GM19193 (cell line): ENCODE data around the gene ZCCHC24.

Experiments used
- POLR2A ChIP-seq: IDR thresholded peaks from 4 replicates; pipeline ENCODE4 v1.6.1; 2011; ENCODE audit not compliant: insufficient read depth, insufficient read length; ENCODE audit errors: extremely low read depth

The ZCCHC24 gene

GRCh38 chr10:79335470-79336235 lies 109.8 kb downstream of the ZCCHC24 start:
- no peak for TF ChIP-seq POLR2A

DNA sequence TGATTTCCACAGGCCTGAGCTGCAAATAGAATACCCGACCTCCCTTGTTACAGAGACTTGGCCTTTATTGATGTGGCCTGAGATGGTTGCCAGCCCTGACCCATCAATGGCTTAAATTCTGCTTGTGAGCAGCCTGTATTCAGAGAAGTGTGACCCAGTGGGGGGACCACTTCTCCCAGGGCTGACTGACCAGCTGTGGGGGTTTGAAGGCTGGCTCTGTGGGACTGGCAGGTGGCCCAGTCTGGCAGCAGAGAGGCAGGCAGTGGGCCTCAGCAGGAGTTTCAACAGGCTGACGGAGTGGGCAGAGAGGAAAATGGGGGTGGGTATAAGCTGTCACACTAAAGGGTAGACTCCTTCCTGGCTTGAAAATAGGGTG lies 110.3 kb downstream of the ZCCHC24 start:
- TF ChIP-seq POLR2A = no peak

DNA sequence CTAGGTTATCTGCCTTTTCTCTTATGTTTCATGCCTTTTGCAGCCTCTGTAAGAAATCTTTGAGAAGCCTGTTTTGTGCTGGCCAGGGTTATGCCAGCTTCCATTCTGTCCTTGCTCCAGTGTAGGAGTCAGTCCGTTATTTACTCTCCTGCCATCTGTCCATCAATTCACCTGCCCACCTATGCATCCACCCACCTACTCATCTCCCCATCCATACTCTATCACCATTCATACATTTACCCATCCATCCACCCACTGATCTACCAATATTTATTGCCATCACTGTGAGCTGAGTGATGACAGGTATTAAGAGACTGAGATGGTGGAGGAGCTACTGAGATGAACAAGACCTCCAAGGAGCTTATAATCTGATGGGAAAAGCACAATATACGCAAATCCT lies 110.9 kb downstream of the ZCCHC24 start:
- TF ChIP-seq POLR2A = no peak

- no peak for TF ChIP-seq POLR2A
These were observed 111.9 kb downstream of the ZCCHC24 start for GRCh38 chr10:79333513-79333912.
